HepG2 (cell line): ENCODE results near the gene HSPA1L. TPM values are rescaled to one million over a fixed set of nuclear protein-coding genes. Genes with fewer than 3 reads are reported as not detected.

ENCODE experiments used
- ATAC-seq: fragments of 200-7000 bp; cut with Tn5 transposase; 3 replicates; pipeline ENCODE4 v1.9.1; 2020; ENCODE audit warnings: mild to moderate bottlenecking, moderate library complexity
- BruUV-seq: library from RNA; stranded (reverse); fragments of 400-500 nt; replicated peaks from 2 replicates; lab custom pipeline; 2021; lab: Mats Ljungman, UMichigan
- CTCF ChIA-PET: fragments of 300-600 bp; formaldehyde crosslinking; extraction: SDS; loops from one replicate; lab custom pipeline; 2021; ENCODE audit warnings: low total read pairs, inconsistent platforms, low intra/inter-chr PET ratio; lab: Yijun Ruan, JAX
- POLR2A ChIA-PET: fragments of 350-600 bp; sonication (Branson Sonifier 250); formaldehyde crosslinking; loops from one replicate; lab custom pipeline; 2020; ENCODE audit warnings: antibody characterized with exemption, inconsistent platforms; lab: Yijun Ruan, JAX
- DNase-seq: peaks from one replicate; pipeline ENCODE4 v3.0.0-alpha.2; 2015; ENCODE audit warnings: low spot score
- FAIRE-seq: peaks from 3 replicates; lab custom pipeline; 2011; peaks lifted over from hg19 to GRCh38; lab: Jason Lieb, UNC
- H2AFZ ChIP-seq: one replicate; pipeline ENCODE4 v1.6.1; 2011; ENCODE audit warnings: low read length, inconsistent platforms
- H3K27ac ChIP-seq: fragments of 300-600 bp; 3 replicates; pipeline ENCODE4 v1.8.0; 2011; ENCODE audit warnings: mixed run types, mild to moderate bottlenecking, mixed read lengths, low read length, inconsistent platforms; ENCODE audit not compliant: insufficient read depth; ENCODE audit errors: extremely low read length
- H3K27me3 ChIP-seq, 2 experiments: fragments of 200-600 bp in 1 of 2; 2 replicates in 1 of 2; 3 replicates in 1 of 2; pipeline versions ENCODE4 v1.6.0 to v1.8.0; 2011; ENCODE audit warnings: low read length in 2 of 2, mild to moderate bottlenecking in 2 of 2, moderate library complexity in 2 of 2, inconsistent platforms in 1 of 2; ENCODE audit not compliant: insufficient read depth in 2 of 2, control insufficient read depth in 1 of 2
- H3K36me3 ChIP-seq, 2 experiments: fragments of 200-600 bp in 1 of 2; replicated peaks in 1 of 2; 2 replicates in 1 of 2; 3 replicates in 1 of 2; pipeline versions ENCODE4 v1.5.1 to v1.8.0; 2011; ENCODE audit warnings: low read length in 2 of 2, inconsistent platforms in 1 of 2; ENCODE audit not compliant: insufficient read depth in 2 of 2, control insufficient read depth in 1 of 2
- H3K4me1 ChIP-seq: 2 replicates; pipeline ENCODE4 v1.5.1; 2012; ENCODE audit warnings: low read length, inconsistent platforms; ENCODE audit not compliant: insufficient read depth
- H3K4me2 ChIP-seq: 2 replicates; pipeline ENCODE4 v1.6.0; 2011; ENCODE audit warnings: low read depth, low read length, inconsistent platforms
- H3K4me3 ChIP-seq, 3 experiments: fragments of 200-600 bp in 1 of 3; sonication (generic), shearing (Covaris generic) in 1 of 3; replicated peaks in 1 of 3; 2 replicates each; pipeline ENCODE4 v1.5.1; 2011 to 2016; ENCODE audit warnings: low read length in 3 of 3, inconsistent platforms in 2 of 3, low read depth in 2 of 3, mild to moderate bottlenecking in 2 of 3, control low read depth in 1 of 3, mixed read lengths in 1 of 3; ENCODE audit not compliant: insufficient read depth in 1 of 3
- H3K79me2 ChIP-seq: one replicate; pipeline ENCODE4 v1.6.1; 2011; ENCODE audit warnings: low read length, inconsistent platforms; ENCODE audit not compliant: insufficient read depth
- H3K9ac ChIP-seq: 2 replicates; pipeline ENCODE4 v1.6.0; 2011; ENCODE audit warnings: mild to moderate bottlenecking, low read depth, low read length, inconsistent platforms; ENCODE audit not compliant: insufficient read depth
- H3K9me3 ChIP-seq: 2 replicates; pipeline ENCODE4 v1.5.1; 2012; ENCODE audit warnings: mild to moderate bottlenecking, low read length
- H4K20me1 ChIP-seq: 2 replicates; pipeline ENCODE4 v1.6.0; 2011; ENCODE audit warnings: inconsistent platforms, mild to moderate bottlenecking, low read length, moderate library complexity; ENCODE audit not compliant: insufficient read depth
- RAD51 ChIP-seq: fragments of 450-650 bp; IDR thresholded peaks from 2 replicates; pipeline ENCODE4 v1.6.1; 2016; ENCODE audit warnings: borderline replicate concordance
- TMF1 ChIP-seq: sonication (generic); formaldehyde crosslinking; IDR thresholded peaks from 2 replicates; pipeline ENCODE4 v1.8.1; 2022; ENCODE audit warnings: low read depth, missing genetic modification reagents
- ZFP82 ChIP-seq: sonication (generic); formaldehyde crosslinking; IDR thresholded peaks from 2 replicates; pipeline ENCODE4 v1.5.1; 2020; ENCODE audit warnings: mild to moderate bottlenecking, missing genetic modification reagents, borderline replicate concordance
- ZMAT3 ChIP-seq: sonication (generic); formaldehyde crosslinking; conservative IDR thresholded peaks from 2 replicates; pipeline ENCODE4 v1.7.0; 2021; ENCODE audit warnings: missing genetic modification reagents
- ZNF253 ChIP-seq: sonication (generic); formaldehyde crosslinking; IDR thresholded peaks from 2 replicates; pipeline ENCODE4 v1.8.0; 2022; ENCODE audit warnings: mild to moderate bottlenecking, missing genetic modification reagents, borderline replicate concordance
- ZNF280D ChIP-seq: sonication (generic); formaldehyde crosslinking; IDR thresholded peaks from 2 replicates; pipeline ENCODE4 v1.5.1; 2020; ENCODE audit warnings: mild to moderate bottlenecking, missing genetic modification reagents
- ZNF33B ChIP-seq: sonication (generic); formaldehyde crosslinking; IDR thresholded peaks from 2 replicates; pipeline ENCODE4 v1.5.1; 2020; ENCODE audit warnings: mild to moderate bottlenecking, missing genetic modification reagents
- ZNF556 ChIP-seq: sonication (generic); formaldehyde crosslinking; IDR thresholded peaks from 2 replicates; pipeline ENCODE4 v1.4.0; 2020; ENCODE audit warnings: mild to moderate bottlenecking, missing genetic modification reagents, borderline replicate concordance
- ZNF564 ChIP-seq: sonication (generic); formaldehyde crosslinking; IDR thresholded peaks from 2 replicates; pipeline ENCODE4 v1.8.1; 2023; ENCODE audit warnings: mild to moderate bottlenecking, missing genetic modification reagents
- ZSCAN21 ChIP-seq: sonication (generic); formaldehyde crosslinking; IDR thresholded peaks from 2 replicates; pipeline ENCODE4 v1.8.0; 2022; ENCODE audit warnings: mild to moderate bottlenecking, missing genetic modification reagents, moderate library complexity, borderline replicate concordance
- WGBS: methylation state at CpG from one replicate; pipeline ENCODE4 v1.1.6; 2017; ENCODE audit warnings: low lambda C conversion rate; 5-methylcytosine and 5-hydroxymethylcytosine counted together
- in situ Hi-C: cut with HindIII; loops from 2 replicates; pipeline ENCODE4 v1.10.0; 2017; ENCODE audit warnings: low pct_unique_long_range_greater_than_20kb; ENCODE audit not compliant: extremely low pct_ligation_motif_present
- intact Hi-C: fragments of 100-400 bp; cut with micrococcal nuclease; formaldehyde crosslinking; loops from one replicate; pipeline ENCODE4 v1.10.0; 2022; ENCODE audit not compliant: unreplicated experiment
- polyA plus RNA-seq, 8 experiments: library from polyadenylated mRNA; depleted of rRNA in 3 of 8; stranded (reverse) in 7 of 8; unstranded in 1 of 8; fragments of >200 nt; fragmentation: Illumina TruSeq in 4 of 8; extraction: Trizol in 4 of 8; gene quantifications; 2 replicates each; pipeline versions ENCODE4 v1.2.1 to v1.2.3, GENCODE V29; 2011 to 2016; ENCODE audit warnings: low read depth in 4 of 8, missing spikeins in 1 of 8, mixed read lengths in 1 of 8; ENCODE audit not compliant: insufficient read depth in 1 of 8
- total RNA-seq, 5 experiments: library from RNA; depleted of rRNA; stranded (reverse); fragments of >200 nt; fragmentation: Illumina TruSeq; extraction: Trizol; gene quantifications; 2 replicates each; pipeline ENCODE4 v1.2.3, GENCODE V29; 2016; ENCODE audit warnings: low read depth in 1 of 5
- TF ChIP-seq, protein P1 (sequence below): sonication (generic); formaldehyde crosslinking; IDR thresholded peaks from 2 replicates; pipeline ENCODE4 v1.8.1; 2023; ENCODE audit warnings: mild to moderate bottlenecking, inconsistent platforms, moderate library complexity, missing genetic modification reagents, borderline replicate concordance

HSPA1L gene
- total and polyA plus RNA-seq, 2 of the 13 experiments (the other 11 are each of a cell fraction or from before 2014, with no cell fraction given), result 0.55 to 1.0 TPM

- DNase-seq, result no peak
- Histone ChIP-seq H3K79me2 (no peaks in the 10 kb centered on the region), H4K20me1 (no peaks in the 10 kb centered on the region), H3K9me3 (no peaks in the 10 kb centered on the region), H3K36me3 (peaks cover 27 to 32% of the 10 kb centered on the region in 2 experiments), H3K9ac (peak overlapping the region; percentile 62; the same call in 1 of the 2 replicates), H3K27me3 (no peaks in the 10 kb centered on the region), H3K4me2 (peak overlapping the region; percentile 88), H3K4me1 (peaks cover 55% of the 10 kb centered on the region), H3K4me3 (peak overlapping the region in 1 of 3 experiments; percentile 72; a peak in 1 of 6 replicates), H2AFZ (no peak overlapping the region), H3K27ac (peak overlapping the region; percentile 70)
- CTCF ChIA-PET, result no interaction called here
- no peak for FAIRE-seq
- no peak for ATAC-seq
- BruUV-seq, result TSS peak; percentile 60
- intact Hi-C loops, result loop anchor here (10.0 kb wide), 1 partner anchor 147 kb away; the partner anchor contains the start of gene C2
- 97% methylated on average over 5 of the region's 5 CpGs for WGBS
- in situ Hi-C loops, result no loop called here
- POLR2A ChIA-PET, result interaction anchor here (0.9 to 8.2 kb wide), 28 partner anchors 8 to 236 kb away, joined by 3 to 66 read pairs (median 6); partner anchors contain the start of genes ABHD16A, BAG6, C6orf47 and CFB
- TF ChIP-seq, protein P1, sequence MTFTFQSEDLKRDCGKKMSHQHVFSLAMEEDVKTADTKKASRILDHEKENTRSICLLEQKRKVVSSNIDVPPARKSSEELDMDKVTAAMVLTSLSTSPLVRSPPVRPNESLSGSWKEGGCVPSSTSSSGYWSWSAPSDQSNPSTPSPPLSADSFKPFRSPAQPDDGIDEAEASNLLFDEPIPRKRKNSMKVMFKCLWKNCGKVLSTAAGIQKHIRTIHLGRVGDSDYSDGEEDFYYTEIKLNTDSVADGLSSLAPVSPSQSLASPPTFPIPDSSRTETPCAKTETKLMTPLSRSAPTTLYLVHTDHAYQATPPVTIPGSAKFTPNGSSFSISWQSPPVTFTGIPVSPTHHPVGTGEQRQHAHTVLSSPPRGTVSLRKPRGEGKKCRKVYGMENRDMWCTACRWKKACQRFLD (CRISPR knock-in tag), result 0 out of 2 replicates have a peak, but pooled peaks have one; percentile 52
- 0 out of 2 replicates have a peak, but pooled peaks have one; percentile 24 for TF ChIP-seq TMF1 (CRISPR knock-in tag)
- TF ChIP-seq RAD51, result no peak
- no peak for TF ChIP-seq ZNF33B (CRISPR knock-in tag)
- 0 out of 2 replicates have a peak, but pooled peaks have one; percentile 37 for TF ChIP-seq ZSCAN21 (CRISPR knock-in tag)
- TF ChIP-seq ZNF280D (CRISPR knock-in tag), result peak; percentile 49; the same call in 1 of the 2 replicates
- 0 out of 2 replicates have a peak, but pooled peaks have one; percentile 2 for TF ChIP-seq ZNF556 (CRISPR knock-in tag)
- 0 out of 2 replicates have a peak, but pooled peaks have one; percentile 29 for TF ChIP-seq ZNF253 (CRISPR knock-in tag)
- TF ChIP-seq ZMAT3 (CRISPR knock-in tag), result 0 out of 2 replicates have a peak, but pooled peaks have one; percentile 27
- no peak for TF ChIP-seq ZFP82 (CRISPR knock-in tag)
- no peak for TF ChIP-seq ZNF564
Measured at GRCh38 chr6:31777667-31778050, 37.4 kb downstream of the HSPA1L start.
